HFFc6 (cell line): ENCODE results near the gene SLC25A12. TPM values are rescaled to one million over a fixed set of nuclear protein-coding genes. Genes with fewer than 3 reads are reported as not detected.

Experiments
- DNase-seq: peaks from one replicate; pipeline ENCODE4 v3.0.0-alpha.2; 2018
- H3K27ac Mint-ChIP-seq: 2 replicates; pipeline ENCODE4 v1.8.0; 2020; ENCODE audit warnings: mild to moderate bottlenecking, mixed read lengths
- H3K27me3 Mint-ChIP-seq: 2 replicates; pipeline ENCODE4 v1.8.0; 2021; ENCODE audit warnings: mild to moderate bottlenecking, moderate library complexity, mixed read lengths; ENCODE audit not compliant: insufficient read depth
- H3K36me3 Mint-ChIP-seq: 2 replicates; pipeline ENCODE4 v1.8.0; 2021; ENCODE audit warnings: low read depth, mixed read lengths
- H3K4me1 Mint-ChIP-seq: 2 replicates; pipeline ENCODE4 v1.8.0; 2020; ENCODE audit warnings: low read depth, mixed read lengths
- H3K4me3 Mint-ChIP-seq: 2 replicates; pipeline ENCODE4 v1.8.0; 2020; ENCODE audit warnings: mild to moderate bottlenecking, moderate library complexity, mixed read lengths
- H3K9me3 Mint-ChIP-seq: 2 replicates; pipeline ENCODE4 v1.8.0; 2020; ENCODE audit warnings: mild to moderate bottlenecking, mixed read lengths
- total RNA-seq, 6 experiments: library from RNA; stranded (reverse); fragmentation: NEBNext Ultra II Directional; extraction: Animal tissue kit (Norgen Biotek cat#: 25700); gene quantifications; 2 replicates in 1 of 6; 3 replicates in 5 of 6; pipeline ENCODE4 v1.2.3, GENCODE V29; 2021
- TF ChIP-seq, protein P1 (sequence below): fragments of 200-600 bp; sonication (generic); IDR thresholded peaks from 2 replicates; pipeline ENCODE4 v1.5.0; 2021; ENCODE audit warnings: antibody characterized with exemption, mild to moderate bottlenecking

The SLC25A12 gene
- total RNA-seq, 6 experiments from 2014 or later = 16.8 to 20.9 (median 19.4) TPM

DNA sequence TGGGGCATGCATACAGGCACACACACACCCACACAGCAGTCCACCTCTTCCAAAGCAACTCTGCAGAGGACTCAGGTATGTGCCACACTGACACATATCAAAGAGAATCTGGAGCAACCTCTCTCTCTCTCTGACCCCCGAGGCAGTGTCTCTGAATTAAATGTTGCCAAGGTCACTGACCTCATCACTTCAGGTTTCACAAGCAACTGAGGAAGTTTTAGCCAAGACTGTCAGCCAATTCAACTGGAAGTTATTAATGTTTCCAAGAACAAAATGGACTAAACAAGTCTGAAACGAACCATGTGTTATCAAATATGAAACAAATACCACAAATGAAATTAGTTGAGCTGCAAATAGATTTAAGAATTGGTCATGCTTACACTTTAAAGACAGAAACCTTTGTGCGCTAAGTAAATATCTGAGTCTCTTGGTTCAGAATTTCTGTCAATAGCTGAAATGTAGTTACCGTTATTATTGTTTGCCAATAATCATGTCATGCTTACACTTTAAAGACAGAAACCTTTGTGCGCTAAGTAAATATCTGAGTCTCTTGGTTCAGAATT lies 86.1 kb downstream of the SLC25A12 start:
- TF ChIP-seq, protein P1, sequence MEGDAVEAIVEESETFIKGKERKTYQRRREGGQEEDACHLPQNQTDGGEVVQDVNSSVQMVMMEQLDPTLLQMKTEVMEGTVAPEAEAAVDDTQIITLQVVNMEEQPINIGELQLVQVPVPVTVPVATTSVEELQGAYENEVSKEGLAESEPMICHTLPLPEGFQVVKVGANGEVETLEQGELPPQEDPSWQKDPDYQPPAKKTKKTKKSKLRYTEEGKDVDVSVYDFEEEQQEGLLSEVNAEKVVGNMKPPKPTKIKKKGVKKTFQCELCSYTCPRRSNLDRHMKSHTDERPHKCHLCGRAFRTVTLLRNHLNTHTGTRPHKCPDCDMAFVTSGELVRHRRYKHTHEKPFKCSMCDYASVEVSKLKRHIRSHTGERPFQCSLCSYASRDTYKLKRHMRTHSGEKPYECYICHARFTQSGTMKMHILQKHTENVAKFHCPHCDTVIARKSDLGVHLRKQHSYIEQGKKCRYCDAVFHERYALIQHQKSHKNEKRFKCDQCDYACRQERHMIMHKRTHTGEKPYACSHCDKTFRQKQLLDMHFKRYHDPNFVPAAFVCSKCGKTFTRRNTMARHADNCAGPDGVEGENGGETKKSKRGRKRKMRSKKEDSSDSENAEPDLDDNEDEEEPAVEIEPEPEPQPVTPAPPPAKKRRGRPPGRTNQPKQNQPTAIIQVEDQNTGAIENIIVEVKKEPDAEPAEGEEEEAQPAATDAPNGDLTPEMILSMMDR = no peak
- Mint-ChIP-seq H3K4me3 (no peak overlapping the region), H3K27ac (no peak overlapping the region), H3K27me3 (no peaks in the 10 kb centered on the region), H3K9me3 (no peaks in the 10 kb centered on the region), H3K36me3 (peaks cover 5% of the 10 kb centered on the region; the same call in 1 of the 2 replicates), H3K4me1 (peaks cover 11% of the 10 kb centered on the region)
- no peak for DNase-seq

DNA sequence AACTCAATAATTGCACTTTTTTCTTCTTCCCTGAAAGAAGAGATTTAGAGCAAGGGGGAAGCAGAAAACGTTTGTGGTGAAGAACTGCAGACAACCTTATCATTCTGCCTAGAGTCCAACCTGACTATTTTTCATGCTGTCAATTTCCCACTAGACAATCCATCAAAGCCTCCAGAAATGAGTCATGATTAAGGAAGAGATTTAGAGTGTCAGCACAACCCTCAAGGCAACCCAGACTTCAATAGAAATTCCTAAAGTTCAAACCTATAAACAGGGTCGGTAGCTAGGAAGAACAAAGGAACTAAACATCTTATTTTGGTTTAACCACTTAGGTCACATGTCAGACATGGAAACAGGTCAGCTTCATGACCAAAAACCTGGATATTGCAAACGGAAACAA lies 86.9 kb downstream of the SLC25A12 start:
- no peaks in the 10 kb centered on the region for H3K9me3 Mint-ChIP-seq
- H3K4me3 Mint-ChIP-seq = no peak overlapping the region
- DNase-seq = no peak
- peaks cover 11% of the 10 kb centered on the region for H3K4me1 Mint-ChIP-seq
- H3K27me3 Mint-ChIP-seq = no peaks in the 10 kb centered on the region
- H3K36me3 Mint-ChIP-seq = peaks cover 5% of the 10 kb centered on the region; the same call in 1 of the 2 replicates
- H3K27ac Mint-ChIP-seq = no peak overlapping the region
- TF ChIP-seq, protein P1 = no peak

DNA sequence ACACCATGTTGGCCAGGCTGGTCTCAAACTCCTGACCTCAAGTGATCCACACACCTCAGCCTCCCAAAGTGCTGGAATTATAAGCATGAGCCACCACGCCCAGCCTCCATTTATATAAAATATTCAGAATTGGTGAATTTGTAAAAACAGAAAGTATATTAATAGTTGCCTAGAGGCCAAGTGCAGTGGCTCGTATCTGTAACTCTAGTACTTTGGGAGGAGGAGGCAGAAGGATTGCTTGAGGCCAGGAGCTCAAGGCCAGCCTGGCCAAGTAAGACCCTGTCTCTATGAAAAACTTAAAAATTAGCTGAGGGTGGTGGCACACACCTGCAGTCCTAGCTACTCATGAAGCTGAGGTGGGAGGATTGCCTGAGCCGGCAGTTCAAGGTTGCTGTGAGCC lies 89.6 kb downstream of the SLC25A12 start:
- Mint-ChIP-seq H3K27me3 (no peaks in the 10 kb centered on the region), H3K4me1 (peaks cover 11% of the 10 kb centered on the region), H3K27ac (no peak overlapping the region), H3K36me3 (peaks cover 5% of the 10 kb centered on the region; the same call in 1 of the 2 replicates), H3K9me3 (no peaks in the 10 kb centered on the region), H3K4me3 (no peak overlapping the region)
- TF ChIP-seq, protein P1 = no peak
- DNase-seq = no peak

DNA sequence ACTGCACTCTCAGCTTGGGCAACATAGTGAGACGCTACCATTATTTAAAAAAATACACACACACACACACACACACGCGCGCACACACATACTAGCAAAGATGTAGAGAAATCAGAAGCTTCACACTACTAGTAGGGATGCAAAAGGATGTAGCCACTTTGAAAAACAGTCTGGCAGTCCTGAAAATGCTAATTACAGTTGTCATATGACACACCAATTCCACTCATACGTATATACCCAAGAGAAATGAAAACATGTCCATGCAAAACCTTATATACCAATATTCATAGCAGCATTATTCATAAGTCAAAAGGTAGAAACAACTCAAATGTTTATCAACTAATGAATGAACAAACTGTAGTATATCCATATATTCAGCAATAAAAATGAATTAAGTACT lies 90.3 kb downstream of the SLC25A12 start:
- no peaks in the 10 kb centered on the region for H3K9me3 Mint-ChIP-seq
- no peak for DNase-seq
- TF ChIP-seq, protein P1 = no peak
- peaks cover 5% of the 10 kb centered on the region; the same call in 1 of the 2 replicates for H3K36me3 Mint-ChIP-seq
- H3K4me1 Mint-ChIP-seq = peaks cover 18% of the 10 kb centered on the region
- no peak overlapping the region for H3K27ac Mint-ChIP-seq
- H3K27me3 Mint-ChIP-seq = no peaks in the 10 kb centered on the region
- H3K4me3 Mint-ChIP-seq = no peak overlapping the region

DNA sequence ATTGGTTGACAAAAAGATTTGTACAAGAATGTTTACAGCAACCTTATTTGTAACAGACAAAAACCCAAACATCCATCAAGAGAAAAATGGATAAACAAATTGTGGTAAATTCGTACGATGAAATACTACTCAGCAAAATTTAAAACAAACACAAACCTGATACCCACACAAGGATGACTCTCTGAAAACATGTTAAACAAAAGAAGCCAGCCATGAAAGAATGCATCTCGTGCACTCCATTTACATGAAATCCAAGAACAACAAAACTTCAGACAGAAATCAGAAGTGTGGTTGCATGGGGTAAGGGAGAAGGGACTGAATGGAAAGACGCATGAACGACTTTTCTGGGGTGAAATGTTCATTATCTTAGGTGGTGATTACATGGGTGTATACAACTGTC lies 93.4 kb downstream of the SLC25A12 start:
- Mint-ChIP-seq H3K27me3 (no peaks in the 10 kb centered on the region), H3K9me3 (no peaks in the 10 kb centered on the region)

More for the DNA sequence above, 93.4 kb downstream of the SLC25A12 start:
- Mint-ChIP-seq H3K36me3 (peaks cover 5% of the 10 kb centered on the region; the same call in 1 of the 2 replicates), H3K27ac (no peak overlapping the region), H3K4me3 (no peak overlapping the region), H3K4me1 (peaks cover 31% of the 10 kb centered on the region)
- DNase-seq = no peak
- TF ChIP-seq, protein P1 = no peak
